GM18508 (cell line): Measurements from ENCODE around the gene CLEC7A.

Experiments
- ATAC-seq: cut with Tn5 transposase; IDR thresholded peaks from one replicate; pipeline ENCODE4 v1.9.1; 2021; ENCODE audit warnings: moderate number of reproducible peaks; ENCODE audit not compliant: insufficient read depth, unreplicated experiment

Gene CLEC7A

GRCh38 chr12:10130042-10130441 lies at the start of gene CLEC7A:
TSS of gene CLEC7A (minus strand) at chr12:10130199. CDS start at chr12:10130082, 117 bp downstream.
- ATAC-seq = peak; percentile 75

GRCh38 chr12:10179776-10180181 lies 49.8 kb upstream of the CLEC7A start:
- ATAC-seq = no peak

- ATAC-seq = no peak
These were observed 48.8 kb upstream of the CLEC7A start, which contains the start of gene TMEM52B for GRCh38 chr12:10178821-10179220. TSS of gene TMEM52B (plus strand) at chr12:10179032. CDS start at chr12:10179575, 543 bp downstream.

GRCh38 chr12:10175846-10176636 lies 46.0 kb upstream of the CLEC7A start:
- no peak for ATAC-seq

DNA sequence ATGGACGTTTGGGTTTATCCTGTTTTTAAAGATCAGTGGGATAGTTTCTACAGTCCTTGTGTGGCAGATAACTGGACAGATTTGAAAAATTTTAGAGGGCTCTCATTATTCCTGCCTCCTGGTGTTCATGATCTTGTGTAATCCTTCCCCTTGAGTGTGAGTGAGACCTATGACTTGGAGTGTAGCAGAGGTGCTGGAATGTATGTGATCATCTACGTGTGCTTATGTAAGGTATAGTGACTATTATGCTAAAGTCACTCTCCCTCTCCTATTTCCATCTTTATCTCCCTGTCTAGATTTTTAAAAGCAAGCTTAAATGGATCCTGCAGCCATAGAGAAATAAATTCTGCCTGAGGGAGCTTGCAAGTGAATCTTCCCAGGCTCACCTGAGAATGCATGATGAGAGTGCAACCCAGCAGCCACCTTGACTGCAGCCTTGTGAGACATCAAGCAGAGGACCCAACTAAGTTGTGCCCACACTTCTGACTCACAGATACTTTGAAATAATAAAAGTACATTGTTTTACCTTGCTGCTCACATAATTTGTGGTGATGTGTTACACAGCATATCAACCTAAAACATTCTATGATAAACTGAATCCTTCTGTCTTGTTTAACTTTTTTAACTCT lies 45.1 kb upstream of the CLEC7A start:
- no peak for ATAC-seq

- ATAC-seq = no peak
These were observed 42.2 kb upstream of the CLEC7A start, which contains the start of gene OLR1 for GRCh38 chr12:10171973-10172728. TSS of gene OLR1 (minus strand) at chr12:10172132. CDS start at chr12:10172077, 55 bp downstream.

GRCh38 chr12:10170216-10170615 lies 40.2 kb upstream of the CLEC7A start:
- ATAC-seq = no peak

DNA sequence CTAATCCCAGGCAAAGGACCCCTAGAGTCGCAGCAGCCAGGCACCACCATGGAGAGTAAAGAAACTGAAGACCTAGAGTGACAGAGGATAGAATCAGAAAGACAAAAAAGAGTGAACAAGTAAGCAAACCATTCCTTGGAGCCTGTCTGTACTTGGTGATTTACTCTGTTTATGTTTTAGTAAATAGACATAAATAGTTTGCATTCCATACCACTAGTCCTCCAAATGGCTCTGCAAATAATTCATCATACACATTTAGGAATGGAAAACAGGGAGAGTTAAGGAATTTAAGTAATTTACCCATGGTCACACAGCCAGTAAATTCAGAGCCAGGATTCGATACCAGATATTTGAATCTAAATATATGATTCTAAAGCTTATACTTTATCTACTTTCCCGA lies 39.1 kb upstream of the CLEC7A start:
- no peak for ATAC-seq

DNA sequence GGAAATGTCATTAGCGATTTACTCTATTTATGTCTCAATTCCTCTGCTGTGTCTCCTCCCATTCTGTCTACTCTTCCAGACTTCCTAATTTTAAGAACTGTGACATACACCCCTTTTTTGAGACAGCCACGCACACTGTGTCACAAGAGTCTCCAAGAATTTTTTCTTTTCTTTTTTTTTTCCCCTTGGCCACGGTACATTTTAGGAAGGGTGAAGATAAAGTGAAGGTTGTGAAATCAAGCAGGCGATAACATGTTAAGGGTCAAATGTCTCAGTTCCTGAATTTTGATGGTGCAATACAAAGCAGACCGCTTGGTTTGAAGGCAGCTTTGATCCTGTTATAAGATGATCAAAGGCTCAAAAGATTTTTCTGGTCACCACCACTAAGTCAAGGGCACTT lies 37.6 kb upstream of the CLEC7A start:
- no peak for ATAC-seq

DNA sequence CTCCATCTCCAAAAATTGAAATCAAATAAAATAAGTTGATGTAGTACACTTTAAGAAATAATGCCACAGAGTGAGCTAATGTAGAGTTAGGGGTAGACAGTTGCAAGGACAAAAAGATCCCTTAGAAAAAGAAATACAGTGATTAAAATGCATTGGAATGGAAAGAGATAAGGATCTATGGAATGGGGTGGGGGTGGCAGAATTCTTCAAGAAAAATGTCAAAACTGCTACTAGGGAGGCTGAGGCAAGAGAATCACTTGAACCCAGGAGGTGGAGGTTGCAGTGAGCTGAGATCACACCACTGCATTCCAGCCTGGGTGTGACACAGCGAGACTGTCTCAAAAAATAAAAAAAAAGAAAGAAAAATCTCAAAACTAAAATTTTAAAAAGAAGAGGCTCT lies 35.4 kb upstream of the CLEC7A start:
- no peak for ATAC-seq

- no peak for ATAC-seq
These were observed 33.1 kb upstream of the CLEC7A start for GRCh38 chr12:10163084-10163483.

DNA sequence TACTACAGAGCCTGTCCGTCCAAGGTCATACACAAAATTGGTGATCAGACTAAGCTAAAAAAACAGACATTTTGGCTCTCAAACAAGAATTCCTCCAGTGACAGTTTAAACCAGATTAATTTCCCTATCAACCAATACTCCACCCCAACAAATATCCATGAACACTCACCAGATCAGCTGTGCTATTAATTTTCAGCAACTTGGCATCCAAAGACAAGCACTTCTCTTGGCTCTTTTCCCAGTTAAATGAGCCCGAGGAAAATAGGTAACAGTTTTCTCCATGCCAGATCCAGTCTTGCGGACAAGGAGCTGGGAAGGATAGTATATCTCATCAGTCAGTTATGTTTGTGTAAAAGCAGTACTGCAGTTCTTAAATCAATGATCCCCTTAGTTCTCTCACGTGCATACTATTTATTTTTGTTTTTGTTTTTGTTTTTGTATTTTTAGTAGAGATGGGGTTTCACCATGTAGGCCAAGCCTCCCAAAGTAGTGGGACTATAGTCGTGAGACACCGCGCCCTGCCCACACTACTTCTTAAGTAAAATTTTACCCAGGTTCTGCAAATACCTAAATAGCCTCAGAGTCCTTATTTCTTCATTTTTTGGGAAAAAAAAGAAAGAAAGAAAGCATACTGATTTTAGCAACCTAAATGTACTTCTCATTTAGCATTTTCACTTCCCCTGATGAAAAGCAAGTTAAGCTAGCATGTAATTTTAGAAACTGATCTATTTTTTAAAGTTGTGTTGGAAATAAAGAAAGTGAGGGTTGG lies 30.8 kb upstream of the CLEC7A start:
- no peak for ATAC-seq

DNA sequence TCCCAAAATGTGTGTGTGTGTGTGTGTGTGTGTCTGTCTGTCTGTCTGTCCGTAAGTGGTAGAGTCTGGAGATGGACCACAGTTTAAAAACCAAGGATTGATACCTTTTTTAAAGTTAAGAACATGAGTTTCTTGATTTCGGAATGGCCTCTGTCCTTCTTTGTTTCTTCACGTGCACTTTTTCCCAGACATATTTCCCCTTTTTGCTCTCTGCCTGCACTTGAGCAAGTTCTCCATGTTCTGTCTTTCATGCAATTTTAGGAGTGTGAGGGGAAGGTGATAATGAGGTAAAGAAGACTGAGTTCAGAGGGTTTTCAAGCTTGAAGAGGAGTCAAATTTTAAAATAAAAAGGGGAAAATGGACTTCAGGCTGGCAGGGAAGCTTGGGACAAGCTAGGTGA lies 29.3 kb upstream of the CLEC7A start:
- no peak for ATAC-seq

DNA sequence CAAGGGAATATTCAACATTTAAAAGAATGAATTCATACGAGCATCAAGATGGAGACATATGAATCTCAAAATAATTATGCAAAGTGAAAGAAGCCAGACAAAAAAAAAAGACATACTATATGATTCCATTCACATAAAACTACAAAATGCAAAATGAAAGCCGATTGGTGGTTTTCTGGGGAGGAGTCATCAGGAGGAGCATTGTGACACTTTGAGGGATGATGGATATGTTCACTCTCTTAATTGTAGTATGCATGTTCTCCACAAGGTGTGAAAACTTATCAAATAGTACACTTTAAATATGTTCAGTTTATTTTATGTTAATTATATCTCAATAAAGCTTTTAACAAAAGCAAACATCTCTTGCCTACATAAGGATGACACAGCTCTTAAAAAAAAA lies 28.4 kb upstream of the CLEC7A start:
- ATAC-seq = no peak

DNA sequence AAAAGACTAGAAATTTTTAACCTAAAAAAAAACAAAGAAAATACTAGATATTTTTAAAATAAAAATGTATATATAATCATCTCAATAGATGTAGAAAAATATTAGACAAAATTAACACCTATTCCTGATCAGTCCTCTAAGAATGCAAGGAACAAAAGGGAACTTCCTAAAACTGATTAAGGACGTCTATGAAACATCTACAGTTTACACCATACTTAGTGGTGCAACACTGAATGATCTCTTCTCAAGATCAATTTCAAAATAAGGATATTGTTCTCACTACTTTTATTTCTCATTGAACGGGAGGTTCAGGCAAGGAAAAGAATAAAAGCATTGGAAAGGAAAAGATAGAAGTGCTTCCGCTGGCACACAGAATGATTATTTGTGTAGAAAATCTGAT lies 26.0 kb upstream of the CLEC7A start:
- no peak for ATAC-seq

DNA sequence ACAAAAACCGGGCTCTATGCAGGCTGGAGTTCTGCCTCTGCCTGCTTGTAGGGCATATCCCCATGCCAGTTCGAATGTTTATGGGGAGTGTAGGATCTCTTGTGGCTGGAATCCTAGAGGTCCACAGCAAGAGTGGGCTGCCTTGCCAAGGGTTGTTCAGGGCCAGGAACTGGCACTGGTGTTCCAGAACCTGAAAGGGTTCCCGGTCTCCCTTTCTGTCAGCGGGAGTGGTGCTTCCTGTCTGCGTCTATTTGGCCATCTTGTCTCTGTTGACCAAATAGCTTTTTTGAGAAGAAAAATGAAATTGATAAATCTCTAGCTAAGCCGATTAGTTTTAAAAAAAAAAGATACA lies 24.1 kb upstream of the CLEC7A start:
- no peak for ATAC-seq

GRCh38 chr12:10153271-10154144 lies 23.5 kb upstream of the CLEC7A start:
- ATAC-seq = no peak

DNA sequence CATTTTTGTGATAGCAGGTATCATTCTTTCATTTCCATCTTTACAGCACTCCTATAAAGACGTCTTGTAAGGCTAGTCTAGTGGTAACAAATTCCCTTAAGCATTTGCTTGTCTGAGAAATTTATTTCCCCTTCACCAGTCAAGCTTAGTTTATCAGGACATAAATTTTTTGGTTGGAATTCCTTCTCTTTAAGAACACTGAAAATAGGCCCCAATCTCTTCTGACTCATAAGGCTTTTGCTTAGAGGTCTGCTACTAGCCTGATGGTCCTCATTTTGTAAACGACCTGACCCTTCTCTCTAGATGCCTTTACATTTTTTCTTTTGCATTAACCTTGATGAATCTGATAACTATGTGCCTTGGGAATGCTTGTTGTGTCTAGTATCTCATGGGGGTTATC lies 21.6 kb upstream of the CLEC7A start:
- ATAC-seq = no peak

- ATAC-seq = peak; percentile 62
These were observed 17.9 kb upstream of the CLEC7A start for GRCh38 chr12:10147714-10148403.
